GM12874 (cell line): ENCODE measurements around the gene KRT20.

Experiments used
- TF ChIP-seq, protein P1 (sequence below): IDR thresholded peaks from 2 replicates; pipeline ENCODE4 v1.5.1; 2011; ENCODE audit warnings: low read depth, mild to moderate bottlenecking, control low read depth, low read length, moderate library complexity; ENCODE audit not compliant: insufficient read depth

KRT20 gene, protein sequence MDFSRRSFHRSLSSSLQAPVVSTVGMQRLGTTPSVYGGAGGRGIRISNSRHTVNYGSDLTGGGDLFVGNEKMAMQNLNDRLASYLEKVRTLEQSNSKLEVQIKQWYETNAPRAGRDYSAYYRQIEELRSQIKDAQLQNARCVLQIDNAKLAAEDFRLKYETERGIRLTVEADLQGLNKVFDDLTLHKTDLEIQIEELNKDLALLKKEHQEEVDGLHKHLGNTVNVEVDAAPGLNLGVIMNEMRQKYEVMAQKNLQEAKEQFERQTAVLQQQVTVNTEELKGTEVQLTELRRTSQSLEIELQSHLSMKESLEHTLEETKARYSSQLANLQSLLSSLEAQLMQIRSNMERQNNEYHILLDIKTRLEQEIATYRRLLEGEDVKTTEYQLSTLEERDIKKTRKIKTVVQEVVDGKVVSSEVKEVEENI

DNA sequence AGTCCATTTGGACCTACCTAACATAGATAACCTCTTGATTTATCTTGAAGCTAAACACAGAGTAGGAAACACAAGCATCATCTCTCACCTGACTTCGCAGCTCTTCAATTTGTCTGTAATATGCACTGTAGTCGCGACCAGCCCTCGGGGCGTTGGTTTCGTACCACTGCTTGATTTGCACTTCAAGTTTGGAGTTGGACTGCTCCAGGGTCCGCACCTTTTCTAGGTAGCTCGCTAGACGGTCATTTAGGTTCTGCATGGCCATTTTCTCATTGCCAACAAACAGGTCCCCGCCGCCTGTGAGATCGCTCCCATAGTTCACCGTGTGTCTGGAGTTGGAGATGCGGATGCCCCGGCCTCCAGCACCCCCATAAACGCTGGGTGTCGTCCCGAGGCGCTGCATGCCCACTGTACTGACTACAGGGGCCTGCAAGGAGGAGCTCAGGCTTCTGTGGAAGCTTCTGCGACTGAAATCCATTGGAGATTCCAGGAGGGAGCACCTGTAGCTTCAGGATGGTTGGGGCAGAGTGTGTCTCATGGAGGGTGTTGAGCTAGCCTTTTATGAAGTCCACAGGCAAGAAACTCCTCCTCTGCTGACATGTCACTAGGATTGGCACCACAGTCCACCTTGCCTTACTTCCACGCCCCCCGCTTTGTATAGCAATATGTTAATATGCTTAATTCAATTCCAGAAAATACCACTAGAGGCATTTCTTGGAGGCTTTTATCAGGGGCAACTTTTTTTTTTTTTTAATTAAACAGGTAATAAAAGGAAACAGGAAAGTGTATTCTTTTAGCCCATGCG lies at the start of gene KRT20:
Gene KRT20, minus strand, starts transcription at position 535 of the 805 bp plus-strand sequence. Its CDS starts 57 bp downstream, at position 478.
- TF ChIP-seq, protein P1, sequence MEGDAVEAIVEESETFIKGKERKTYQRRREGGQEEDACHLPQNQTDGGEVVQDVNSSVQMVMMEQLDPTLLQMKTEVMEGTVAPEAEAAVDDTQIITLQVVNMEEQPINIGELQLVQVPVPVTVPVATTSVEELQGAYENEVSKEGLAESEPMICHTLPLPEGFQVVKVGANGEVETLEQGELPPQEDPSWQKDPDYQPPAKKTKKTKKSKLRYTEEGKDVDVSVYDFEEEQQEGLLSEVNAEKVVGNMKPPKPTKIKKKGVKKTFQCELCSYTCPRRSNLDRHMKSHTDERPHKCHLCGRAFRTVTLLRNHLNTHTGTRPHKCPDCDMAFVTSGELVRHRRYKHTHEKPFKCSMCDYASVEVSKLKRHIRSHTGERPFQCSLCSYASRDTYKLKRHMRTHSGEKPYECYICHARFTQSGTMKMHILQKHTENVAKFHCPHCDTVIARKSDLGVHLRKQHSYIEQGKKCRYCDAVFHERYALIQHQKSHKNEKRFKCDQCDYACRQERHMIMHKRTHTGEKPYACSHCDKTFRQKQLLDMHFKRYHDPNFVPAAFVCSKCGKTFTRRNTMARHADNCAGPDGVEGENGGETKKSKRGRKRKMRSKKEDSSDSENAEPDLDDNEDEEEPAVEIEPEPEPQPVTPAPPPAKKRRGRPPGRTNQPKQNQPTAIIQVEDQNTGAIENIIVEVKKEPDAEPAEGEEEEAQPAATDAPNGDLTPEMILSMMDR, result no peak

DNA sequence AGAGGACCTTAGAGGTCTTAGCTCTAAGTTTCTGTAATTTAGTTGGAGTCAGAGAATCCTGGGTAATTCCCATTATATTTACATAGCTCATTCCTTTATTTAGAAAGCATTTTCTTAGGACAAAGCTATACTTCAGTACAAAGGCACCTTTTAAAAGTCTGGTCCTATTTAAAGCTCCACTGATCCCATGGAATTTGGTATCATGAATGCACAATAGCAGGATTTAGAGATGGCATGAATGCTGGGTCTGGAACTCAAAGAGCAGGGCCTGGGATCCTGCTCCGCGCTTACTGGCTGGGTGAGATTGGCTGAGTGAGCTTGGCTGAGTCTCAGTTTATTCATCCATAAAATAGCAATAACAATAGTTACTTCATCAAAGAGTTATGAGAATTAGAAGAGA lies 47.6 kb upstream of the KRT20 start:
- TF ChIP-seq, protein P1, result no peak

DNA sequence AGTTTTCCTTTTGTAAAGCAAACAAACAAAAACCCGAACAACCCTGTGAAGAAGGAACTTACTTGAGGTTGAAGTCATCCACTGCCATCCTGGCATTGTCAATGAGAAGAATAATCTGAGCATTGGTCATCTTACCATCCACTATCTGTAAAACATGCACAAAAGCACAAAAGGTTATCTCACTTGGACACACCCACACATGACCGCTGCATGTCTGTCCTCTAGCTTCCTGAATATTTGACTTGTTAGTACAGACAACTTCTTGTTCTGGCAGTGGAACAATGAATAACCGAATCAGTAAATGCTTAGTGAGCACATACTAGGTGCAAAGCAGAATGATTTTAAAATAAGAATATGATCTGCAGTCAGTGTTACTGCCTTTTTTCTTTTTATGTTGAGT lies 46.3 kb upstream of the KRT20 start:
- TF ChIP-seq, protein P1, result no peak

DNA sequence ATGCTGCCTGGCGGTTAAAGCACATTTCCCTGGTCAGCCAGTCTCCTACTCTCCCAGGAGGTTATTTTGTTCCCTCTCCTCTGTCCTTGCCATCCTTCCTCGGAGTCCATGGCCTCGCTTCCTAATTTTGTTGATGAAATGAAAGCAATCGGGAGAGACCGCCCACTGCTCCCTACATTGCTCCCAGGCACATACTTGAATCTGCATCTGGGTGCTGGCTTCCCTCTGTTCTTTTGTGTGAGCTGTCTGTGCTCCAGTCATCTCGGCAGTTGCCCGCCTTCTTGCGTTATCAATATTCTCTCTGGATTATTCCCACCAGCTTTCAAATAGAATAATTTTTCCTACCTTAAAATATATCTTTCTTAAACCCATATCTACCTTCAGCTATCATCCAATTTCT lies 41.3 kb upstream of the KRT20 start:
- TF ChIP-seq, protein P1, result no peak

DNA sequence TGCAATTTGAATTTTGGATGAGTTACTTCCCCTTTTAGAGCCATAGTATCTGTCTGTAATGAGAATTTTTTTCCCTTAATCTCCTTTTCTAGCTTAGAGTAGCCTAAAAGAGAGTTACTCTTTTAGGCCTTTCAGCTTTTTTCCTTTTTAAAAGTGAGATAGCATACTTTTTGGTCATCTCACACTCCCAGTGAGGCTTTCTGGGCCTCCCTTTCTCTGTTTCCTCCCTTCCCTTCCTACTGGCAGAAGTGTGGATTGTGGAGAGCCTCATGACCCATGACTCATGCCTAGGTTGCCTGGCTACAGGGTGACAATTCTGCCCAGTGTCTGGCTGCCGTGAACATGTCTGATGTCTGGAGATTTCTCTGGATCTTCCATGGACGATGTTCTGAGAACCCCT lies 37.2 kb upstream of the KRT20 start:
- TF ChIP-seq, protein P1, result no peak

DNA sequence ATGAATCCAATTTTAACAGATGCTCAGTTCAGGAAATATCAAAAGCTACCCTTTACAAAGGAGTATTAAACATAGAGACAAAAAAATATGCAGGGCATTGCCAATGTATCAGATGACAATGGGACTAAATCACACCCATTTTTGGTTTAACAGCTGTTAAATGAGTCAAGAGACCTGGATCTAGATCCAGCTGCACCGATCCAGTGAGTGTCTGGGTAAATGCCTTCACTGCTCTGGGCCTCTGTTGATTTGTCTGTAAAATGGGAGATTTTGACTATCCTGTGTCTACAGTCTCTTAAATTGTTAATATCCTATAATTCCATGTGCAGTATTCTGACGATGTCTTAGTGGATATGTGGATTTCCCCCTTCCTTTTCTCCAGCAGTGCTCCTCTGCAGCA lies 36.0 kb upstream of the KRT20 start:
- TF ChIP-seq, protein P1, result no peak

DNA sequence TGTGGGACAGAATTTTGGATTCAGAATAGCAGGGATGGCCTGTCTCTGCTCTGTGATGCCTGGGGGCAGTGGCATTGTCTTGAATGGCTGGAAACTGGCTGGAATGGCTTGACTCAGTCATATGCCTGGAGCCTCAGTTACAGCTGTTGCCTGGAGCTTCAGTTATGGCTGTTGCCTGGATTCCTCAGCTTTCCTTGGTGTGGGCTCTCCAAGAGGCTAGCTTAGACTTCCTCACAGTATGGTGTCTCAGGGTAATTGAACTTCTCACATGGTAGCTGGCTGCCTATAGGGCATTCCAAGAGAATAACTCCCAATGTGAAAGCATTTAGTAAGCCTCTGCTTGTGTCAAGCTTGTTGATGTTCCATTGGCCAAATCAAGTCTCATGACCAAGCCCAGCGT lies 31.3 kb upstream of the KRT20 start:
- TF ChIP-seq, protein P1, result no peak
